ENCODE measurements around the gene ERC1.
"Not testable (repeated sequence)": the region's sequence is repeated elsewhere in the genome, so short reads cannot be mapped to it uniquely, and the experiment has no call there.

Gene ERC1

GRCh38 chr12:1324099-1324498, 333.1 kb downstream of the ERC1 start:
- DNase-seq (ENCODE audit: low spot score), result no peak

- DNase-seq (ENCODE audit: low spot score), result no peak
Observed at GRCh38 chr12:1324910-1325309, 333.9 kb downstream of the ERC1 start.

GRCh38 chr12:1325666-1326065, 334.6 kb downstream of the ERC1 start:
- DNase-seq (ENCODE audit: low spot score), result no peak

- no peak for DNase-seq (ENCODE audit: low spot score)
Observed at GRCh38 chr12:1326258-1326657, 335.2 kb downstream of the ERC1 start.

GRCh38 chr12:1328391-1328790, 337.4 kb downstream of the ERC1 start:
- no peak for DNase-seq (ENCODE audit: low spot score)

GRCh38 chr12:1329784-1330476, 338.9 kb downstream of the ERC1 start:
- DNase-seq (ENCODE audit: low spot score), result no peak

GRCh38 chr12:1330477-1330827, 339.4 kb downstream of the ERC1 start:
- no peak for DNase-seq (ENCODE audit: low spot score)

GRCh38 chr12:1332327-1332726, 341.3 kb downstream of the ERC1 start:
- no peak for DNase-seq (ENCODE audit: low spot score)

- no peak for DNase-seq (ENCODE audit: low spot score)
Observed at GRCh38 chr12:1338483-1339177, 347.6 kb downstream of the ERC1 start.

- DNase-seq (ENCODE audit: low spot score), result not testable (repeated sequence)
Observed at GRCh38 chr12:1339178-1339541, 348.1 kb downstream of the ERC1 start.

- DNase-seq (ENCODE audit: low spot score), result no peak
Observed at GRCh38 chr12:1339618-1340319, 348.7 kb downstream of the ERC1 start.

- not testable (repeated sequence) for DNase-seq (ENCODE audit: low spot score)
Observed at GRCh38 chr12:1341270-1341669, 350.2 kb downstream of the ERC1 start.

GRCh38 chr12:1343422-1343821, 352.4 kb downstream of the ERC1 start:
- DNase-seq (ENCODE audit: low spot score), result no peak

GRCh38 chr12:1344245-1344644, 353.2 kb downstream of the ERC1 start:
- DNase-seq (ENCODE audit: low spot score), result no peak

- no peak for DNase-seq (ENCODE audit: low spot score)
Observed at GRCh38 chr12:1346126-1346525, 355.1 kb downstream of the ERC1 start.

GRCh38 chr12:1347294-1347693, 356.3 kb downstream of the ERC1 start:
- DNase-seq (ENCODE audit: low spot score), result no peak

GRCh38 chr12:1348606-1349005, 357.6 kb downstream of the ERC1 start:
- peak; percentile 31 for DNase-seq (ENCODE audit: low spot score)

- no peak for DNase-seq (ENCODE audit: low spot score)
Observed at GRCh38 chr12:1350055-1350933, 359.3 kb downstream of the ERC1 start.

GRCh38 chr12:1350934-1351240, 359.9 kb downstream of the ERC1 start:
- DNase-seq (ENCODE audit: low spot score), result no peak

- DNase-seq (ENCODE audit: low spot score), result no peak
Observed at GRCh38 chr12:1351926-1352325, 360.9 kb downstream of the ERC1 start.

- no peak for DNase-seq (ENCODE audit: low spot score)
Observed at GRCh38 chr12:1353451-1353850, 362.4 kb downstream of the ERC1 start.

- DNase-seq (ENCODE audit: low spot score), result no peak
Observed at GRCh38 chr12:1355396-1355795, 364.4 kb downstream of the ERC1 start.

GRCh38 chr12:1355871-1356270, 364.8 kb downstream of the ERC1 start:
- not testable (repeated sequence) for DNase-seq (ENCODE audit: low spot score)

Measured in kidney capillary endothelial cell (primary cell).